Vagina (tissue), 2 donors: ENCODE data around the gene TRDN.

Experiments used
- POLR2AphosphoS5 ChIP-seq, 2 donors: sonication (generic); formaldehyde crosslinking; IDR thresholded peaks; one replicate each; pipeline ENCODE4 v1.9.0; 2017; ENCODE audit warnings: antibody characterized with exemption in 2 of 2, mild to moderate bottlenecking in 2 of 2, low read depth in 1 of 2; ENCODE audit not compliant: insufficient read depth in 1 of 2
- TF ChIP-seq, protein P1 (sequence below), 3 experiments: fragments of 450-650 bp in 2 of 3; fragments of 200-600 bp in 1 of 3; sonication (generic) in 1 of 3; IDR thresholded peaks; one replicate each; pipeline ENCODE4 v1.5.1; 2017 to 2019; ENCODE audit warnings: antibody characterized with exemption in 3 of 3, mild to moderate bottlenecking in 2 of 3, moderate library complexity in 2 of 3

DNA sequence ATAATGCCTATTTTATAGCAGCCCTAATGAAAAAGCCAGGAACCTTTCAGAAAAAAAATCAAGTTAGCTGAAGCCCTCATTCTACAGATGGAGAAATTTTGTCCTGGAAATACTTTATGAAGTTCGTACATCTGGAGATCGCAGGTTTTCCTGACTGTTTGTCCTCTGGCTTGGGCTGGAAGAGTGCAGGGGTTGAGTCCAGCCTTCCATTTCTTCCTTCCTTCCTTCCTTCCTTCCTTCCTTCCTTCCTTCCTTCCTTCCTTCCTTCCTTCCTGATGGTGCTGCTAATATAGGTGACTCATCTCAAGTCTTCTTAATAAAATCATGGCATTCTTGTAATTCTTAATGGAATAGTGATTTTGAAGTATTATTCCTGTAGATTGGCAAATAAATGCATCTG lies 413.3 kb downstream of the TRDN start:
- TF ChIP-seq, protein P1, sequence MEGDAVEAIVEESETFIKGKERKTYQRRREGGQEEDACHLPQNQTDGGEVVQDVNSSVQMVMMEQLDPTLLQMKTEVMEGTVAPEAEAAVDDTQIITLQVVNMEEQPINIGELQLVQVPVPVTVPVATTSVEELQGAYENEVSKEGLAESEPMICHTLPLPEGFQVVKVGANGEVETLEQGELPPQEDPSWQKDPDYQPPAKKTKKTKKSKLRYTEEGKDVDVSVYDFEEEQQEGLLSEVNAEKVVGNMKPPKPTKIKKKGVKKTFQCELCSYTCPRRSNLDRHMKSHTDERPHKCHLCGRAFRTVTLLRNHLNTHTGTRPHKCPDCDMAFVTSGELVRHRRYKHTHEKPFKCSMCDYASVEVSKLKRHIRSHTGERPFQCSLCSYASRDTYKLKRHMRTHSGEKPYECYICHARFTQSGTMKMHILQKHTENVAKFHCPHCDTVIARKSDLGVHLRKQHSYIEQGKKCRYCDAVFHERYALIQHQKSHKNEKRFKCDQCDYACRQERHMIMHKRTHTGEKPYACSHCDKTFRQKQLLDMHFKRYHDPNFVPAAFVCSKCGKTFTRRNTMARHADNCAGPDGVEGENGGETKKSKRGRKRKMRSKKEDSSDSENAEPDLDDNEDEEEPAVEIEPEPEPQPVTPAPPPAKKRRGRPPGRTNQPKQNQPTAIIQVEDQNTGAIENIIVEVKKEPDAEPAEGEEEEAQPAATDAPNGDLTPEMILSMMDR (IDR thresholded peaks at IDR 0.05), result no peak
- TF ChIP-seq POLR2AphosphoS5 (IDR thresholded peaks at IDR 0.05; ENCODE audit: insufficient read depth in 1 of 2, low read depth in 1 of 2), result no peak
